Brain pericyte (primary cell): Measurements from ENCODE around the gene FMNL1.

Experiments
- DNase-seq: peaks from one replicate; pipeline ENCODE4 v3.0.0-alpha.2; 2012; ENCODE audit warnings: low read depth, low spot score

Gene FMNL1

GRCh38 chr17:45282683-45283644 lies 61.3 kb downstream of the FMNL1 start:
- peak; percentile 91 for DNase-seq

GRCh38 chr17:45283711-45284110 lies 62.0 kb downstream of the FMNL1 start:
- DNase-seq, result no peak

GRCh38 chr17:45284176-45285140 lies 62.8 kb downstream of the FMNL1 start:
- no peak for DNase-seq

- no peak for DNase-seq
Measured at GRCh38 chr17:45286286-45286685, 64.6 kb downstream of the FMNL1 start.

- no peak for DNase-seq
Measured at GRCh38 chr17:45287526-45288500, 66.1 kb downstream of the FMNL1 start.

GRCh38 chr17:45288825-45289224 lies 67.1 kb downstream of the FMNL1 start:
- DNase-seq, result no peak

GRCh38 chr17:45289301-45290268 lies 67.9 kb downstream of the FMNL1 start:
- no peak for DNase-seq

GRCh38 chr17:45290269-45290765 lies 68.6 kb downstream of the FMNL1 start:
- DNase-seq, result no peak

- DNase-seq, result no peak
Measured at GRCh38 chr17:45291171-45291805, 69.6 kb downstream of the FMNL1 start.

GRCh38 chr17:45292696-45293412 lies 71.2 kb downstream of the FMNL1 start:
- no peak for DNase-seq

- peak; percentile 78 for DNase-seq
Measured at GRCh38 chr17:45293413-45294211, 71.9 kb downstream of the FMNL1 start.

GRCh38 chr17:45294506-45294905 lies 72.8 kb downstream of the FMNL1 start:
- DNase-seq, result no peak

- no peak for DNase-seq
Measured at GRCh38 chr17:45296003-45296832, 74.5 kb downstream of the FMNL1 start.

GRCh38 chr17:45296833-45297124 lies 75.1 kb downstream of the FMNL1 start:
- no peak for DNase-seq
